NT2/D1 (cell line): Measurements from ENCODE around the gene ERMP1.

Experiments used
- DNase-seq: peaks from one replicate; pipeline ENCODE4 v3.0.0-alpha.2; 2011; ENCODE audit warnings: low read depth, low spot score
- H3K27me3 ChIP-seq: 2 replicates; pipeline ENCODE4 v1.6.0; 2011; ENCODE audit warnings: mild to moderate bottlenecking; ENCODE audit not compliant: insufficient read length, insufficient read depth
- H3K36me3 ChIP-seq: 2 replicates; pipeline ENCODE4 v1.6.1; 2011; ENCODE audit warnings: mild to moderate bottlenecking, low read length, mixed read lengths; ENCODE audit not compliant: insufficient read depth, insufficient read length
- H3K4me1 ChIP-seq: 2 replicates; pipeline ENCODE4 v1.5.1; 2011; ENCODE audit not compliant: insufficient read depth, insufficient read length
- H3K4me3 ChIP-seq: 2 replicates; pipeline ENCODE4 v1.5.1; 2011; ENCODE audit warnings: low read depth; ENCODE audit not compliant: insufficient read length
- H3K9ac ChIP-seq: 2 replicates; pipeline ENCODE4 v1.6.0; 2011; ENCODE audit warnings: low read depth; ENCODE audit not compliant: insufficient read length
- H3K9me3 ChIP-seq: 2 replicates; pipeline ENCODE4 v1.5.1; 2011; ENCODE audit warnings: mild to moderate bottlenecking, low read length; ENCODE audit not compliant: insufficient read depth
- SUZ12 ChIP-seq: IDR thresholded peaks from 2 replicates; pipeline ENCODE4 v1.6.1; 2011; ENCODE audit not compliant: insufficient read length, insufficient read depth; ENCODE audit errors: extremely low read depth
- YY1 ChIP-seq: IDR thresholded peaks from 2 replicates; pipeline ENCODE4 v1.6.1; 2011; ENCODE audit not compliant: insufficient read length, insufficient read depth
- ZNF274 ChIP-seq: IDR thresholded peaks from 2 replicates; pipeline ENCODE4 v1.6.1; 2011; ENCODE audit warnings: mild to moderate bottlenecking, low read depth, low read length

Gene ERMP1

DNA sequence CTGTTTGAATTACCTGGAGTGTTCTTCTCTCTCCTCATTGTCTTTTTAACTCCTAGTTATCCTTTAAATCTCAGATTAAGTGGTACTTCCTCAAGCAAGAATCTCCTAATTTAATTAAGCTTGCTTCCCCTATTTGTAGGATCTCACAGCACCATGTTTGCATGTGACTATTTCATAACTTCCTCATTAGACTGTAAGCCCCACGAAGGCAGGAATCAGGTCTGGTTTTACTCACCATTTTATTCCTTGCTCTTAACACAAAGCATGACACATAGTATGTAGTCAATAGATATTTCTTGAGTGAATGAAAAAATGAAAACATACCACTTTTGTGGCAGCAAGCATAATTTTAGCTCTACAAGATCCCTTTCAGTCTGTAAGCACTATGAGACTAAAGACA lies 1.3 kb upstream of the ERMP1 start:
- H3K4me1 ChIP-seq, result peaks cover 2% of the 10 kb centered on the region
- no peaks in the 10 kb centered on the region for H3K9me3 ChIP-seq
- no peak overlapping the region for H3K9ac ChIP-seq
- no peak for DNase-seq
- peaks cover 15% of the 10 kb centered on the region for H3K36me3 ChIP-seq
- TF ChIP-seq ZNF274 (no peak), SUZ12 (no peak), YY1 (no peak)
- peaks cover 8% of the 10 kb centered on the region for H3K27me3 ChIP-seq
- H3K4me3 ChIP-seq, result no peak overlapping the region

DNA sequence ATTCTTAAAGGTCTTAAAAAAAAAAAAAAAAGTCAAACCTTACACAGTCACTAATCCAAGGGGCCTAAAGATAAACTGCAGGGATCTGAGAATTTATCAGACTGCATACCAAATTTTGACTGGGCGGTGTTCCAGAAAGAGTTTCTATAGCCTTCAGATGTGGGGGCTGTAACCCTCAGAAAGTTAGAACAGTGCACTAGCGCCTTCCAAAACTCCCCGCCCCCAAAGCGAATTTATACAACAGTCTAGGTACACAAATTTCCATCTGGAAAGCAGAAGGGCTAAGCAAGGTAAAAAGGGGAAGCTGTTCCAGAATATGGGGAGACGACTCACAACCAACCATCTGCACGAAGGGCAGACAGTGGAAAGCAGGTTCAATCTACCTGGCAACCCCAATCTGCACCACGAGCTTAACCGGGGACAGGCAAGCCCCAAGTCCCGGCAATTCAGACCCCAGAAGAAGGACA lies 813 bp downstream of the ERMP1 start:
- no peak for DNase-seq
- TF ChIP-seq YY1 (no peak), ZNF274 (no peak), SUZ12 (no peak)
- Histone ChIP-seq H3K27me3 (peaks cover 8% of the 10 kb centered on the region), H3K9ac (peak overlapping the region; percentile 84), H3K9me3 (no peaks in the 10 kb centered on the region), H3K4me1 (peaks cover 2% of the 10 kb centered on the region), H3K4me3 (peak overlapping the region; percentile 83), H3K36me3 (peaks cover 18% of the 10 kb centered on the region)

DNA sequence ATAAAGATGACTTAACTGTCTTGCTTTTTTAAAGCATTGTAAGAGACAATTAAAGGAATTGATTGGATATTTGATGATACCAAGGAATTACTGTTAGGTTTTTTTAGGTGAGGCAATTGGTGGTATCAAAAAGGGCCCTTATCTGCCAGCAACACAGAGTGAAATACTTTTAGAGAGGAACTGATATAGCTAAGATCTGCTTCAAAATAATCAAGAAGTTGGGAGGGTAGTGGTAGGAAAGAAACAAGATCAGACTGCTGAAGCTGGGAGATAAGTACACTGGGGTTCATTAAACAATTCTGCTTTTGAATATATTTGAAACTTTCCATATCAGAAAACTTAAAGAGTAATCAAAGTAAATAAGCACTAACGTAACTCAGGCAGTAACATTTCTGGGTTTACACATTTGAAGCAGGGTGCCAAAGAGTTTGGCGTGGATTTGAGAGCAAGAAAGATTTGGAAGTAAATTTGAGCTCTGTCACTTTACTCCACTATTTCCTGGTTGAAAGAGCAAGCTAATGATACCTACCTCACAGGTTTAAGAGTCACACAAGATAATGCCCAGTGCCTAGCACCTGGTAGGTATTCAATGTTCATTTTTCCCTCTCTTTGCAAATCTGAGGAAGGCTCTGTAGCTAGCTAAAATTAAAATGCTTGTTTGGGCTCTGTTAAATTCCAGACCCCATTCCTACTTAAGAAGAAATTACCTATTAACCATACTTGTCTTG lies 6.9 kb downstream of the ERMP1 start:
- Histone ChIP-seq H3K4me1 (no peaks in the 10 kb centered on the region), H3K9me3 (no peaks in the 10 kb centered on the region), H3K36me3 (peaks cover 45% of the 10 kb centered on the region), H3K27me3 (no peaks in the 10 kb centered on the region), H3K9ac (no peak overlapping the region), H3K4me3 (no peak overlapping the region)
- no peak for TF ChIP-seq YY1
- TF ChIP-seq SUZ12, result no peak
- no peak for DNase-seq

DNA sequence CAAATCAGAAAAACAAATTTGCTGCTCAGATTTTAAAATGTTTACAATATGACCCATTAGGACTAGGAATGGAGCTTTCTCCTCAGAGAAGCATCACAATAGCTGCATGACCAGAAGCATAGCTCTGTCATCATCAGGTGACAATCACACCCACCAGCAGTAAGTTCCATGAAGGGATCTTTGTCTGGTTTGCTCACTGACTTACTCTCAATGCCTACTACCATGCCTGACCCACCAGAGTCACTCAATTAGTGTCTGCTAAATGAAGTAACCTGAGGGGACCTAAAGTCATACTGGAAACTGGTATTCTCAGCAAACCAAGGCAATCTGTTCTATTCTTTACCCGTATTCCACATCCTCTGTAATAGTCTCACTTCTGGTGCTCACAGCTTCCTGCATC lies 7.7 kb downstream of the ERMP1 start:
- H3K9ac ChIP-seq, result no peak overlapping the region
- H3K4me3 ChIP-seq, result no peak overlapping the region
- TF ChIP-seq ZNF274 (no peak), YY1 (no peak), SUZ12 (no peak)
- peaks cover 37% of the 10 kb centered on the region for H3K36me3 ChIP-seq
- no peak for DNase-seq
- H3K9me3 ChIP-seq, result no peaks in the 10 kb centered on the region
- H3K27me3 ChIP-seq, result no peaks in the 10 kb centered on the region
- H3K4me1 ChIP-seq, result no peaks in the 10 kb centered on the region

DNA sequence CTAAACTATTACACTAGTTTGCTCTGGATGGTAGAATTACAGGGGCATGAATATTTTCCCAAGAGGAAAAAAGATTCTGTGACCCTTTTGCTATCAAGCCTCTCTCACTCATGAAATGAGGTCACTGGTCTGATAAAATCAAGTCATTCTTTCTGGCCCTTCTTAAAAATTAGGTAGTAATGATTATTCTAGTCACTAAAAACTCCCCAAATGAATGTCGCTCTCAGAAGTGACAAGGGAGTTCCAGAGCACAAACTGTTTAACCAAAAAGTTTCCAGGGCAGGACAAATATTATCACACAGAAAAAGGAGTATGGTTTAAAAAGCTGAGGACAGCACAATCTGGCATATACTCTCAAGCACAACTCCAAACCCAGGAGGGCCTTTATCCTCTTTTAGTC lies 12.5 kb downstream of the ERMP1 start:
- no peak for DNase-seq
- H3K4me1 ChIP-seq, result no peaks in the 10 kb centered on the region
- no peaks in the 10 kb centered on the region for H3K27me3 ChIP-seq
- no peak overlapping the region for H3K9ac ChIP-seq
- H3K4me3 ChIP-seq, result no peak overlapping the region
- H3K36me3 ChIP-seq, result peaks cover 27% of the 10 kb centered on the region
- no peaks in the 10 kb centered on the region for H3K9me3 ChIP-seq
- TF ChIP-seq ZNF274, result no peak
- TF ChIP-seq YY1, result no peak
- no peak for TF ChIP-seq SUZ12

DNA sequence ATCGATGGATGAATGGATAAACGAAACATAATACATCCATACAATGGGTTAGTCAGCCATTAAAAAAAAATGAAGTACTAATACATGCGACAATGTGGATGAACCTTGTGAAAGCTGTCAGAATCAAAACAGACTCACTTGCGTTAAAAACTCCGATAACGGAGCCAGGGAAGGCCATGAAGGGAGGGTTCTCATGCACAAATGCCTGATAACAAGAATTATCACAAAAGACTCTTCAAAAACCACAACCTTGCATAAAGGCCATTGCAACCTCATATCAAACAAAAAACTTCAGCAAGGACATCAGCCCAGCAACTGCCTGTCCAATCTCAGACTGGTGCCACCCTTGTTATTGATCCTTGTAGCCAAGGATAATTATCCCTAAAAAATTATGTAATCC lies 13.7 kb downstream of the ERMP1 start:
- Histone ChIP-seq H3K36me3 (peaks cover 20% of the 10 kb centered on the region), H3K9me3 (no peaks in the 10 kb centered on the region), H3K4me3 (no peak overlapping the region), H3K27me3 (no peaks in the 10 kb centered on the region), H3K4me1 (no peaks in the 10 kb centered on the region), H3K9ac (no peak overlapping the region)
- no peak for DNase-seq
- TF ChIP-seq ZNF274 (no peak), SUZ12 (no peak), YY1 (no peak)

DNA sequence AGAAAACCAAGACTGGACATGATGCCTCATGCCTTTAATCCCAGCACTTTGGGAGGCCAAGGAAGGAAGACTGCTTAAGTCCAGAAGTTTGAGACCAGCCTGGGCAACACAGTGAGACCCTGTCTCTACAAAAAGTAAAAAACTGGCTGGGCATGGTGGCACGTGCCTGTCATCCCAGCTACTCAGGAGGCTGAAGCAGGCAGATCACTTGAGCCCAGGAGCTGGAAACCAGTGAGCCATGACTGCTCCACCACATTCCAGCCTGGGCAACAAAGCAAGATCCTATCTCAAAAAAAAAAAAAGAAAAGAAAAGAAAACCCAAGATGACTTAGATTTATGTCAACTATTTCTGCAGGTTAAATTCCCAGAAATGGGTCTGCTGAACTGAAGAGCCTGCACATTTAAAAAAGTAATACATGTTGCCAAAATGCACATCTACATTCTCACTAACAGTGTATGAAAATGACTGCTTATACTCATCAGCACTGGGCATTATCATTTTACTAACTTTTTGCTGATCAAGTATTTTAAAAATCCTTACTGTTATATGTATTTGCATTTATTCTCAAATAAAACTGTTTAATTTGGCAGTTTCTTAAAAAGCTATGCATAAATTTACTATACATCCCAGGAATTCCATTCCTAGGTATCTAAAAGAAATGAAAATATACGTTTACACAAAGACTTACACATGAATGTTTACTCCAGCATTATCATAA lies 14.3 kb downstream of the ERMP1 start:
- TF ChIP-seq SUZ12, result no peak
- no peak for TF ChIP-seq YY1
- TF ChIP-seq ZNF274, result no peak
- H3K36me3 ChIP-seq, result peaks cover 17% of the 10 kb centered on the region
- H3K27me3 ChIP-seq, result no peaks in the 10 kb centered on the region
- no peaks in the 10 kb centered on the region for H3K9me3 ChIP-seq
- DNase-seq, result no peak
- H3K4me1 ChIP-seq, result no peaks in the 10 kb centered on the region
- H3K9ac ChIP-seq, result no peak overlapping the region
- H3K4me3 ChIP-seq, result no peak overlapping the region
